ENCODE data around the gene BBIP1.
A peak's percentile ranks its signal among the peaks of the same experiment; 100 is the strongest.
"Not testable (repeated sequence)": the region's sequence is repeated elsewhere in the genome, so short reads cannot be mapped to it uniquely, and the experiment has no call there.

Gene BBIP1

DNA sequence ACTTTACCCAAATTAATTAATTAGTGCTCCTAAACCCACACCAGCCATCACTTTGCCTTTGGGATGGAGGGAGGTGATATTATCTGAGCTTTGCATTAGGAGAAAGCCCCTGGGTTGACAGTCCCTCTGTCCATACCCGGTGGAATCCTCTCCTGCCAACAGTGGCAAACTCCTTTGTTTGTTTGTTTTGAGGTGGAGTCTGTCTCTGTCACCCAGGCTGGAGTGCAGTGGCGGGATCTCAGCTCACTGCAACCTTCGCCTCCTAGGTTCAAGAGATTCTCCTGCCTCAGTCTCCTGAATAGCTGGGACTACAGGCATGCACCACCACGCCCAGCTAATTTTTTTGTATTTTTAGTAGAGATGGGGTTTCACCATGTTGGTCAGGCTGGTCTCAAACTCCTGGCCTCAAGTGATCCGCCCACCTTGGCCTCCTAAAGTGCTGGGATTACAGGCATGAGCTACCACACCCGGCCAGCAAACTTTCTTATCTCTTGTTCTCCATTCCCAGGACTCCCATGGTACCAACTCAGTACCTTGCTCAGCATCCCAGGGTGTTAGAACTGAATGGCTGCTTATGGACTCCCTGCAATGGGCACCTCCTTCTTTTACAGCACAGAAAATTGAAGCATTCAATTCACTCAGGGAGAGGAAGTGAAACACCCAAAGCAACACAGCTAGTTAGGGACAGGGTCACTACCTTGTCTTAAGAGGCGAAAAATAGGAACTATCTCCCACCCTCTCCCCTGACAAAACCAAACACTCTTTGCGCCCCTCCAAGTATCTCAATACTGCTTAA, 51.8 kb downstream of the BBIP1 start:
- DNase-seq: peak; percentile 66

DNA sequence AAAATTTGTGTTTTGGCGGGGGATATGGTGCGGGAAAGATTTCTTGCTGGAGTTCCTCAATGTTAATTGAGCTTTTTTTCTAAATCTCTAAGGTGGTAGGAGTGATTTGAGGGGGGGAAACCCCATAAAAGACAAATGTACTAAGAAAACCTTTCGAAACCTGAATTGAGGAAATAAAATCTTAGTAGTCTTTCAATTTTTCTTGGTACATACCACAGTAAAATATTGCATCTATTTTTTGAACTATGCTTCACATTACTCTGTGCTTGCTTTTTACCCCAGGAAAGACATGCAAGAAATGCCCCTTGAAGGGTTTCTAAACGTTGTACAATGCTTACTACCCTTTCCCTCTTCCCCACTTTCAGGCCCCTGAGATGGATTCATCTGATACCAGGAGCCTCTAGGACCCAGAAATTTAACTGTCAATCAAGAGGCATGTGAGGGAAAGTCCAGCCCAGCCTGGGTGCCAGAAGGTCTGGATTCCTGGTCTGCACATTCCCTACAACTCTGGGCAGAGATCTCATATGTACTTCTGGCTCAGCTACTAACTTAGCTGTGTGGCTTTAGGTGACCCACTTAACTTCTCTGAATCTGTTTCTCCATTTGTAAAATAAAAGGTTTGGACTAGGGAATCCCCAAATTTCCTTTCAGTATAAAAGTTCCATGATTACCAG, 53.0 kb downstream of the BBIP1 start:
- in situ Hi-C loops (cut with MboI; ENCODE audit: low pct_unique_long_range_greater_than_20kb, low sequenced_read_pairs): no loop called here
- DNase-seq: no peak

More for the DNA sequence above, 51.8 kb downstream of the BBIP1 start:
- in situ Hi-C loops (cut with MboI; ENCODE audit: low pct_unique_long_range_greater_than_20kb, low sequenced_read_pairs): not testable (repeated sequence)

DNA sequence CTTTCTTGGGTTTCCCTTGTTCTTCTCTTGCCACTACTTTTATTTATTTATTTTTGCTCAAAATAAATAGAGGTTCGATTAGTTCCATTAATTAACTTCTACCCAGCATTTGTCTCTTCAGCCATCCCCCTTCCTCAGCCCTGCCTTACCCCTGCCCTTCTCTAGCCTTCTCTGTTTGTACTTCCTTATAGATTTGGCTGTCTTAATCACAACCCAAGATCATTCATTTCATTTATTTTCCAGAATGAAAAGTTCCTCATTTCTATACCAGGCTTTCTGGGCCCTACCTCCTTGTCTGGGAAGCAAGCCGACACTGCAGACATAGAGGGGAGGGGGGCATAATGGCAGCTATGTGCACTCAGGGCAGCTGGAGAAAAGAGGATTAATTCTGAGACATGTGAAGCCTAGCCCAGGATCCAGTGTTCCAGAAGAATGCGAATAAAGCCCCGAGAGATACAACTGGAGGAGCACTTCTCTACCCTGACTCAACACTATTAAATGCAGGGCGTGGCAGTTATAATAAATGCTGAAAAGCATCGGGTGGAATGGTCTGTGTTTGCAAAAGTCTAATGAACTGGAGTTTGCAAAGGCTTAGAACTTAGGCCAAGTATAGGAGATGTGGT, 53.7 kb downstream of the BBIP1 start:
- DNase-seq: peak; percentile 47
- in situ Hi-C loops (cut with MboI; ENCODE audit: low pct_unique_long_range_greater_than_20kb, low sequenced_read_pairs): no loop called here

DNA sequence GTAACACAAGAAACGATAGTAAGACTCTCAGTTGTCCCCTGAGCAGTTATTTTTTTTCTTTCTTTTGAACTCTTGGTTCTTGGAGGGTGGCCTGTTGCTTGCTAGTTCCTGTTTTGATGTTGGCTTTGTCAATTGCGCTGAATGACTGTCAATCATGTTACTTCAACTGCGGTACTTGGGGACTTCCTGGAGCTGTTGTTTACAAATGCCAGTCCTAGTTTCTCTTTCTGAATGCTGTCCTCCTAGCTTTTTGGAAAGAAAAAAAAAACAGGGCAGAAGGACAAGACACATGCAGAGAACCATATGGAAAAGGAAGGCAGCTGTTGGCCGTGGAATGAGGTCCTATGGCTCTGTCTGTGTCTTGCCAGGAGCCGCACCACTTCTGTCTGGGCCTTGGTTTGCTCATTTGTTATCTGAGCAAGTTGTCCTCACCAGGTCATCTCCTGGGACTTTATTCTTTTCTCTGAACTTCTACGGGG, 54.3 kb downstream of the BBIP1 start:
- in situ Hi-C loops (cut with MboI; ENCODE audit: low pct_unique_long_range_greater_than_20kb, low sequenced_read_pairs): no loop called here
- peak; percentile 89 for DNase-seq

DNA sequence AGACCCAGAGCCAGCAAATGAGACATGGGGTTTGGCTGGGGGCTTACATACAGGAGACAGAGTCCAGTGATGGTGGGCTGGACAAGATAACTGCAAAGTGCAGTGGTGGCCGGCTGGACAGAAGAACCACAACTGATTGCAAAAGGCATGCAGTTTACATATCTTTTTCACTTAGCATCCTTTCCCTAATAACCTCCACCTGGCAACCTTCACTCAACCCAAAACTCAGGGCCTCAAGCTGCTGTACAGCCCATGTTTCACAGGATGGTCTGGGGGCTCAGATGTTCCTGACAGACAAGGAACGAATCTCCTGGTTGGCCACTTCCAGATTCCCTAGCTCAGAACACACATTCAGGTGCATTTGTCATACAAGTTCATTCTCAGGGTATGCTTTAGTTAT, 55.0 kb downstream of the BBIP1 start:
- in situ Hi-C loops (cut with MboI; ENCODE audit: low pct_unique_long_range_greater_than_20kb, low sequenced_read_pairs): no loop called here
- DNase-seq: no peak

DNA sequence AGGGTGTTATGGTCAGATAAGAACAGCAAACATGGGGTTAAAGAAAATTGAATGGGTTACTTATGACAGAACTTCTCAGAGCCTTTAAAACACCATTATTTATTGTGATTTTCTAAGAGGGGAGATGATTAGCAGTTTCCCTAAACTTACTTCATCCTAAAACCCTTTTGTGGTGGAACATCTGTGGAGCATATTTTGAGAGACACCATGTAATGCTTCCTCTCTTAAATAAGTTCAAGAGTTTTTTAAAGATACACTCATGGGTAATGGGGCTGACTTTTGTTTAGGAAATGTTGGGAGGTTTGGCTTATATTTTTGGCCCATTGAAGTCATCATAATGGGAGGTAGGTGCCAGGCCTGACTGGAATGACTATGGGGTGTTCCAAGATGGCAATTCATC, 55.6 kb downstream of the BBIP1 start:
- peak; percentile 26 for DNase-seq
- in situ Hi-C loops (cut with MboI; ENCODE audit: low pct_unique_long_range_greater_than_20kb, low sequenced_read_pairs): no loop called here

DNA sequence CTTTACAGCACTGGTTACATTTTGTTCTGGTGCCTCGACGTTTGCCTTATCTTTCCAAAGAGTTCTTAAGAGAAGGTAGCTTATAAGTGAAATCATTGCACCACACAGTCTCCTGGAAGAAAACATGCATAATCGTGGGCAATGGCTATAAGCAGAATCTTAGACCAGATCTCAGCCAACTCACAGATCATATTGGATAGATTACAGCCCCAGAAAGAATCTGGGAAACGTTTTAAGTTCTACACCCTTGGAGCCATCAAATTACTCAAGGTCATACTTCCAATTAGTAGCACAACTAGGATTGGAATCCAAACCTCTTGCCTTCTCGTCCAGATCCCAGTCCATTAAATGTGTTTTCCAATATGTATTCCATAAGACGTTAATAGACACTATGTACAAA, 56.0 kb downstream of the BBIP1 start:
- in situ Hi-C loops (cut with MboI; ENCODE audit: low pct_unique_long_range_greater_than_20kb, low sequenced_read_pairs): no loop called here
- no peak for DNase-seq

DNA sequence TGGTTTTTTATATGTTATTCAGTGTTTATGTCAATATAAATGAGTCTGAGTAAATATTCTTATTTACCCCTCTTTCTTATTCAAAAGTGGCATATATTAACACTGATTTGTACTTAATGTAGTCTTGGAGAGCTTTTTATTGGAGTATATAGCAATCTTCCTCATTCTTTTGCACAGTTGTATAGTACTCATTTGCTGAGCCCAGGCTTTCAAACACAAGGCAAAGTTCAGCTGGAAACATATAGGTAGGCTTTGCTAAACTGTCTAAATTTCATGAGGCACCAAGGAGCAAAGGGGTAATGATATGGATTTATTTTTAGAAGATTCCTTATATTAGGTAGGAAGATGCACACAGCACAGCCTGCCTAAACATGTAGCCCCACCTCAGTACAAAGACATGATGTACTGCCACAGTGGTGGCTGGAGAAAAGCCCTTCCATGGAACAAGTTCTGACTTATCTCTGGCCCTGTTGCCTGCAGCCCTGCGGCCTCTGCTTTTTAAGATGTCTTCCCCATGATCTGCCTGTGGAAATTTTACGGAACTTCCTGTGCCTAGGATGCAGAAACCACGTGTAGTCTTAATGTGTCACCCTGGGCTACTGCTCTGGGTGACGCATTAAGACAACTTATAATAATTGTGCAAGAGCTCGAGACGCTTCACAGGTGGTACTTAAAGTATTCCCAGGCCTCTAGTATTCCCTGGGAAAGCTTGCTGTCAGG, 56.9 kb downstream of the BBIP1 start:
- in situ Hi-C loops (cut with MboI; ENCODE audit: low pct_unique_long_range_greater_than_20kb, low sequenced_read_pairs): no loop called here
- no peak for DNase-seq

DNA sequence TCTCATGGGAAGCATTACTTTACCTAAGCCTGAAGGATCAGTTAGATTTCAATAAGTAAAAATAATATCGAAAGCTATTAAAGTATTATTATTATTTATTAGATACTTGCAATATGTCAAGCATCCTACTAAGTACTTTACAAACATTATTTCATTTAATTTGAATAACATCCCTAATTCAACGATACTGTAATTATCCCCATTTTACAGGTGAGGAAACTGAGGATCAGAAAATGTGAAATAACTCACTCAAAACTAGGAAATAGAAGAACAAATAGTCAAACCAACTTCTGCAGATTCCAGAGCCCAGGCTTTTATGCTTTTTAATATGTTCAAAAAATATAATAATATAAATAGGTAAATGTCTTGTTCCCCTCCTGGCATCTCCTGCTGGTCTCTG, 57.5 kb downstream of the BBIP1 start:
- no peak for DNase-seq
- in situ Hi-C loops (cut with MboI; ENCODE audit: low pct_unique_long_range_greater_than_20kb, low sequenced_read_pairs): no loop called here

DNA sequence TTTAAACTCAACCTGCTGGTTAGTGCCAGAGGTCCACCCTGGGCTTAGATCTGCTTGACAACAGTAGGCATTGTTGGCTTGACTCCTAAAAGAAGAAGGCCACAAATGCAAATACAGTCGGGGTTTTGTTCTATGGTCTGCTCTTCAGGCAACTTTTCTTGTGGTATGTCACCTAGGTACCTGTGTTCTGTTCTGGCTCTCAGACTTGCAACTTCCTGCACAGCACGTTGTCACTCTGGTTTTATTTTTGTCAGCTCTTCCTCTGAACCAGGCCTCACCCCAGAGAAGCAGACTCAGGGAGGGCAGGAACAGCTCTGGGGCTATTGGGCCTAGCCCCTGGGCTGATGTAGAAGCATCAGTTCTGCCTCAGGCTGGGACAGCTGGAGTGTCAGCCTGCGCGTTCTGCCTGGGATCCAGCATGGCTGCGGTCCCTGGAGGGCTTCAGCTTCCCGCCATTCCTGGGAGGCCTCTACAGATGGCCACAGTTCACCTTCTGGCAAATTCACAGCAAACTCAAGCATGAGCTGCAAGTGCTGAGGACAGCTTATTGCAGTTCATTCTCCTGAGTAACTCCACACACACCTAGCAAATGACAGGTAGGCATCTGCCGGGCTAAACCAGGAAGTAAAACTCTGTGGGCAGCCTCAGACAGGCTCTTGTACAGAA, 58.3 kb downstream of the BBIP1 start:
- no peak for DNase-seq
- in situ Hi-C loops (cut with MboI; ENCODE audit: low pct_unique_long_range_greater_than_20kb, low sequenced_read_pairs): no loop called here

DNA sequence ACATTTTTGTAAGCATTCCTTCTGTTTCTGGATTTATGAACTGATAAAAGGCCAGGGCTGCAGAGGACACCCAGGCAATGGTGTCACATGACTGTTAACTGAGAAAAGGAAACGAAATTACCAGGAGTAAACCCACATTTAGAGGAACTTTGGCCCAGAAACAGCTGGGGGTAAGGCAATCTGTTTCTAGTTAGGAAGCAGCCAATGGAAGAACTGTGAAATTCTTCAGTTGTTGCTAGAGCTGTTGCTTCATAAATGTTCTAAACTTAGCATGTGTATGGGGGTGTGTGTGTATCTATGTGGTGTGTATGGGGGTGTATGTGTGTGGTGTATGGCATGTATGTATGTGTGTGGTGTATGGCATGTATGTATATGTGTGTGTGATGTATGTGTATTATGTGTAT, 59.0 kb downstream of the BBIP1 start:
- in situ Hi-C loops (cut with MboI; ENCODE audit: low pct_unique_long_range_greater_than_20kb, low sequenced_read_pairs): no loop called here
- peak; percentile 84 for DNase-seq

DNA sequence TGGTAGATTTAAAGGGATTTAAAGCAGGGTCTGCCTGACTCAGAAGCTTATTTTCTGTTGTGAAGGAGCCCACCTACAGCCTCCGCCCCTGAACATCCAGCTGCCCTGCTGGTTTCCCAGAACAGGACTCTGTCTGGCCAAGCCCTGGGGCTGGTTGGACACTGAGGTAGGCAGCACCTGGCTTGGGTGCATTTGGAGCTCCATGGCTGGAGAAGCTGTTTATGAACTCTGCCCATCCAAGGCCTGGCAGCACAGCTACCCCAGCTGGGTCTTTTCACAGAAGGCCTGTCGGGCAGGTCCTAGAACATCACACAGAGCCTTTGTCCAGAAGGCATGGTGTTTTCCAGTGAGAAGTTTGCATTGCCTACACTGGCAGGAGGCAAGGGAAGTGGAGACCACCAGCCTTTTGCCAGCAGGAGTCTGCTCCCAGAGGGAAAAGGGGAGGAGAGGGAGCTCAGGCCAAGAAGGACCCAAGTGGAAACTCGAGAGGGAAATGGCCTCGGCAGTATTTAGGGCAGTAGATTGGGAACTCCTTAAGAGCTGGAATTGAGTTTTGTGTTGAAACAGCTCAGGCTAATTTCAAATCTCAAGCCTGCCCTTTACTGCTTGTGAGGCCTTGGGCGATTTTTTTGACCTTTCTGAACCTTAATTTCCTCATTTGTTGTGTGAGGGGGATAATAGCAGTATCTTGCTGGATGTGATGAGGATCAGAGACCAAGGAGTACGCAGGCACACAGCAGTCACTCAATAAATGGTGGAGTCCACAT, 59.6 kb downstream of the BBIP1 start:
- no peak for DNase-seq
- in situ Hi-C loops (cut with MboI; ENCODE audit: low pct_unique_long_range_greater_than_20kb, low sequenced_read_pairs): no loop called here

DNA sequence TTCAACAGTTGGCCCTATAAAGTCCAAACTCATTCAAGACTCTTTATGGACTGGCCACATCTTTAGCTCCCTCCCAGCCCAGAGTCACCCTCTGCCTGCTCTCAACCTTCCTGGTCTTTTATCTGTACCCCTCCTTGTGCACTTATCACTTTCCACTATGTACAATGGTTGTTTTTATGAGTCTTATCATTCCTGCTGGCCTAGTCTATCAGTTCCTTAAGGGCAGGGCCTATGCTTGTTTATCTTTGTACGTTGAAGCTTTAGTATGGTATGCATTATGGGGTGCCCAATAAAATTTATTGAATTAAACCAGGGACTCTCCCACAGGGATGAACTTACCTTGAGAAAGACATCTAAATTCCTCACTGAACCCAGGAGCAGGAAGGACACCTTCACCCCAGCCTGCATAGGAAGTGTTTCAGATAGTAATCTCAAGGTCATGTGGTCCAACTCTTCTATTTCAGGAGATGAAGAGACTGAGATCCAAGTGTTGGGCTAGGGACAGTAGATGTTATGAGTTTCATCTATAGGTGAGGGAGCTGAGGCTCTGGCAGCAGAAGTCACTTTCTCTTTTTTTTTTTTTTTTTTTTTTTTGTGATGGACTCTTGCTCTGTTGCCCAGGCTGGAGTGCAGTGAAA, 60.6 kb downstream of the BBIP1 start:
- in situ Hi-C loops (cut with MboI; ENCODE audit: low pct_unique_long_range_greater_than_20kb, low sequenced_read_pairs): no loop called here
- peak; percentile 34 for DNase-seq

DNA sequence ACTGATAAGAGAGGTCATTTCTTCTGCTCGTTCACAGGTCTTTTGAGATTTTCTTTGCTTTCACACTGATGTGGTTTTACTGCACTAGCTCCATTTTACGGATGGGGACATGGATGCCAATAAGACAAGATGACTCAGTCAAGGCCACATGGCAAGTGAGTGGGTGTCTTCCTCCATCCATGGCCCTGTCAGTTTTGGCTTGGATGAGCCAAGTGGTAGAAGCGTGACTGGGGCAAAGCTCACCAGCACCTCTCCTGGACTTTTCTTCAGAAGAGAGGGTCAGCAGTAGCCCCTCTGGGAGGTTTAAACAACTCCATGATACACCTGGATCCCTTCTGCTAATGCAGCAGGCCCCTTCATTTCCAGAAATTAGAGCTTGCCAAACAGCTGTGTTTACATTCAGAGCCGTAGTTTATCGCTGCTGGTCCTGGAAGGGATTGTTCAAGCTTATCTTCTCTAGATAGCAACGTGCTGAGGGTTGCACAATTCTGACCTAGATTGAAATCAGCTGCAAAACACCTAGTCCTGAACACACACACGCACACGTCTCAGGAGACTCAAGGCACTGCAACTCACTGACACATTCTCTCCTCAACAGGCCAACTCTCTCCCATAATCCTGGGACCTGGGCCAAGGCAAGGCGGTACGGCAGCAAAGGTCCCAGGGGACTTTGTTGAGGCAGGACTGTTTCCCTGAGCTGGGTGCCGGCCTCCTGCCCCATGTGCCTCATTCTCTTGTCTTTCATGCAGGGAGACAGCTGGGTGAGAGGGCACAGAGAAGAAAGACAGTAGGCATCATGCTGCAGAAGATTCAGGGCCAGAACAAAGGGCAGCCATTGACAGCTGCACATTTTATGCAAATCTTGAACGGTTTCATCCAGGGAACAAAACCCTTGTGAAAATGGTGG, 61.5 kb downstream of the BBIP1 start:
- peak; percentile 62 for DNase-seq
- in situ Hi-C loops (cut with MboI; ENCODE audit: low pct_unique_long_range_greater_than_20kb, low sequenced_read_pairs): no loop called here

DNA sequence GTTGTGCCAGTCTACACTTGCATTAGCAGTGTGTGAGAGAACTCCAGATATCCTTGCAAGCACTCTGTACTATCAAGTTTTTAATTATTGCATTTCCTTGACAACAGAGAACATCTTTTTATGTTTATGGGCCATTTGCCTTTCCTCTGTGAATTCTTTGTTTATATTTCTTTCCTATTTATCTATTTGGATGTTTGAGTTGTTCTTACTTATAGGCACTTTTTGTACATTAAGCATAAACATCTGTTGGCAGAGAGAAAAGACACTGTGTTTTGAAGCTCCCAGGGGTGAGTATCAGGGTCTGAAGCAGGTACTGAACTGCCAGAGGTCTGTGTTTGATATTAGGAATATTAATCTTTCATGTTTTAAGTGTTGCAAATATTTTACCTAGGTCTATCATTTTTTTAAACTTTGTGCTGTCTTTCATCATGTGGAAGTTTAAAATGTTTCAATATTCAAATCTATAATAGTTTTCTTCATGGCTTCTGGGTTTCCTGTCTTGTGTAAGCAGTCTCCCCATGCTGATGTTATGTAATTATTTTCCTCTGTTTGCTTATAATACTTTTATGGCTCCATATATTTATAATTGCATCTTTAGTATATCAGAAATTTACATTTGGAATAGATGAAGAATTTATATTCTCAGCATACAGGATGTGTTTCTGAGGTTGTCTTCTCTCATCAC, 64.9 kb downstream of the BBIP1 start:
- no peak for DNase-seq
- in situ Hi-C loops (cut with MboI; ENCODE audit: low pct_unique_long_range_greater_than_20kb, low sequenced_read_pairs): no loop called here

DNA sequence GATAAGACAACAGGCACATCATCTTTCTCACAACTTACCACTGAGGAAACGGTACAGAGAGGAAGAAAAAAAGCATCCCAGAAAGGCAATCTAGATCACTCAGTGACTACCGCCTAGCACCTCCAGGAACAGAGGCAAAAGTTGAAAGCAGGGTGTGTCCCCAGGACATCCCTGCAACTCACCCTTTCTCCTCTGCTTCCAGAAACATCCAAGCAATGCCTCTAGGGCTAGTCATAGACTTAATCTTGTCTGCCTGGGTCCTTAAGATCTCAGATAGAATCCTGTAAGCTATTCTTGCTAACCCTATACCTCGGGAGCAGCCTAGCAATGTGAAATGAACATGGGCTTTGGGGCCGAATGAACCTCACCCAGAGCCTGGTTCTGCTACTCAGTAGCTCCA, 66.0 kb downstream of the BBIP1 start:
- DNase-seq: no peak
- in situ Hi-C loops (cut with MboI; ENCODE audit: low pct_unique_long_range_greater_than_20kb, low sequenced_read_pairs): no loop called here

Measured in KBM-7 (cell line).